HepG2 (cell line): ENCODE results near the gene VWA5B1.

ENCODE experiments used
- ELF4 ChIP-seq: sonication (generic); formaldehyde crosslinking; IDR thresholded peaks from 2 replicates; pipeline ENCODE4 v1.5.0; 2020; ENCODE audit warnings: missing genetic modification reagents, mild to moderate bottlenecking, moderate library complexity, borderline replicate concordance
- POLR2A ChIP-seq, 2 experiments: IDR thresholded peaks; 2 replicates each; pipeline ENCODE4 v1.6.1; 2011; ENCODE audit warnings: low read depth in 2 of 2, low read length in 2 of 2, mild to moderate bottlenecking in 1 of 2, moderate library complexity in 1 of 2; ENCODE audit not compliant: insufficient read depth in 1 of 2
- TARDBP ChIP-seq: sonication (generic); formaldehyde crosslinking; IDR thresholded peaks from 2 replicates; pipeline ENCODE4 v1.8.0; 2022; ENCODE audit warnings: mild to moderate bottlenecking, missing genetic modification reagents
- YY1 ChIP-seq: IDR thresholded peaks from 2 replicates; pipeline ENCODE4 v1.6.1; 2011; ENCODE audit warnings: low read length, low read depth, moderate library complexity, mild to moderate bottlenecking; ENCODE audit not compliant: insufficient read depth, insufficient replicate concordance
- ZFP37 ChIP-seq: sonication (generic); formaldehyde crosslinking; IDR thresholded peaks from 2 replicates; pipeline ENCODE4 v1.4.0; 2020; ENCODE audit warnings: missing genetic modification reagents, borderline replicate concordance
- TF ChIP-seq, protein P1 (sequence below), 2 experiments: sonication (generic) in 1 of 2; formaldehyde crosslinking in 1 of 2; IDR thresholded peaks; 2 replicates each; pipeline versions ENCODE4 v1.5.1 to v1.6.1; 2011 to 2020; ENCODE audit warnings: borderline replicate concordance in 1 of 2, low read depth in 1 of 2, low read length in 1 of 2, mild to moderate bottlenecking in 1 of 2, missing genetic modification reagents in 1 of 2, moderate library complexity in 1 of 2

DNA sequence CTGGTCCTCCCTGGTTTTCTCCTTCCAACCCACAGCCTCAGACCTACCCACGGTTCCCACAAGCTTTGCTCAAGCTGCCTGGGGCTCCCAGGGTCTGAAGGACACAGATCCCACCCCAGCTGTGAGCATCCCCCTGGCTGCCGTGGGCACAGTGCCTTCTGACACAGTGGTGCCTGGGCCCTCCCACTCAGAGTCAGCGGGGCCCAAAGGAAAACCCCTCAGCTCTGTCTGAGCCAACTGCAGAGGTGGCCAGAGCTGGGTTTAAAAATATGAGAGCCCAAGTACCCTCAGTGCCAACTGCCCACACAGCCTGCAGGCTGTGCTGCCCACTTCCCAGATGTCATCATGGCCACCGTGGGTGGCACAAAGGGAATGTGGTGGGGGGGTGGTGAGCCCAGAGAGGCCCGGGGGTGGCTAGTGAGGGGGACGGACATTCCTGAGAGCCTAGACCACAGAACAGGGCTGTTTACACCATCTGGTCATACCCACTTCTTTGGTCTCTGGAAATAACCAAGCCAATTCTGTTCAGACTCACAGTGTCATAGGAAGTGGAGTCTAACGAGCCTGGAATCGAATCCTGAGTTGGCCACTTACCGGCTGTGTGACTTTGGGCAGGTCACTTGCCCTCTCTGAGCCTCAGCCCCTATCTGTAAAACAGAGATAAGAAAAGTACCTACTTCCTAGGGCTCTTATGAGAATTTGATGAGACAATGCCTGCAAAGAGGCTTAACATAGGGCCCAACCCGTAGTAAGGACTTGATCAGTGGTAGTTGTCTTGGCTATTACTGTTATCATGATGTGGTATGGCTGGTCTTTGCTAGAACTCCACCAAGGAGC is 109.9 kb downstream of the VWA5B1 start:
- TF ChIP-seq YY1 (no peak), ZFP37 (CRISPR knock-in tag) (no peak), POLR2A (IDR thresholded peaks at IDR 0.05; ENCODE audit: insufficient read depth in 1 of 2, low read depth in 2 of 2, low read length in 2 of 2) (no peak), TARDBP (CRISPR knock-in tag) (no peak), ELF4 (CRISPR knock-in tag) (no peak)
- TF ChIP-seq, protein P1, sequence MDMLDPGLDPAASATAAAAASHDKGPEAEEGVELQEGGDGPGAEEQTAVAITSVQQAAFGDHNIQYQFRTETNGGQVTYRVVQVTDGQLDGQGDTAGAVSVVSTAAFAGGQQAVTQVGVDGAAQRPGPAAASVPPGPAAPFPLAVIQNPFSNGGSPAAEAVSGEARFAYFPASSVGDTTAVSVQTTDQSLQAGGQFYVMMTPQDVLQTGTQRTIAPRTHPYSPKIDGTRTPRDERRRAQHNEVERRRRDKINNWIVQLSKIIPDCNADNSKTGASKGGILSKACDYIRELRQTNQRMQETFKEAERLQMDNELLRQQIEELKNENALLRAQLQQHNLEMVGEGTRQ (IDR thresholded peaks at IDR 0.05; ENCODE audit: low read depth, low read length) = no peak
- TF ChIP-seq, protein P1 (CRISPR knock-in tag; IDR thresholded peaks at IDR 0.05; ENCODE audit: borderline replicate concordance) = no peak
